GM12874 (cell line): ENCODE data around the gene KCTD21.

Experiments
- TF ChIP-seq, protein P1 (sequence below): IDR thresholded peaks from 2 replicates; pipeline ENCODE4 v1.5.1; 2011; ENCODE audit warnings: low read depth, mild to moderate bottlenecking, control low read depth, low read length, moderate library complexity; ENCODE audit not compliant: insufficient read depth

KCTD21 gene

DNA sequence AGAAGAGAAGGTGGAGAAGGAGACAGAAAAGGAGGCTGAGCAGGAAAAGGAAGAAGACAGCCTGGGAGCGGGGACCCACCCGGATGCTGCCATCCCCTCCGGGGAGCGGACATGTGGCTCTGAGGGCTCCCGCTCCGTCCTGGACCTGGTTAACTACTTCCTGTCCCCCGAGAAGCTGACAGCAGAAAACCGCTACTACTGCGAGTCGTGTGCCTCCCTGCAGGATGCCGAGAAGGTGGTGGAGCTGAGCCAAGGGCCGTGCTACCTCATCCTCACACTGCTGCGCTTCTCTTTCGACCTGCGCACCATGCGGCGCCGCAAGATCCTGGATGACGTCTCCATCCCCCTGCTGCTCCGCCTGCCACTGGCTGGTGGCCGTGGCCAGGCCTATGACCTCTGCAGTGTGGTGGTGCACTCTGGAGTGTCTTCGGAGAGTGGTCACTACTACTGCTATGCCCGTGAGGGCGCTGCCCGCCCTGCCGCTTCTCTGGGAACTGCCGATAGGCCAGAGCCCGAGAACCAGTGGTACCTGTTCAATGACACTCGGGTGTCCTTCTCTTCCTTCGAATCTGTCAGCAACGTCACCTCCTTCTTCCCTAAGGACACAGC is 21.7 kb upstream of the KCTD21 start:
- TF ChIP-seq, protein P1, sequence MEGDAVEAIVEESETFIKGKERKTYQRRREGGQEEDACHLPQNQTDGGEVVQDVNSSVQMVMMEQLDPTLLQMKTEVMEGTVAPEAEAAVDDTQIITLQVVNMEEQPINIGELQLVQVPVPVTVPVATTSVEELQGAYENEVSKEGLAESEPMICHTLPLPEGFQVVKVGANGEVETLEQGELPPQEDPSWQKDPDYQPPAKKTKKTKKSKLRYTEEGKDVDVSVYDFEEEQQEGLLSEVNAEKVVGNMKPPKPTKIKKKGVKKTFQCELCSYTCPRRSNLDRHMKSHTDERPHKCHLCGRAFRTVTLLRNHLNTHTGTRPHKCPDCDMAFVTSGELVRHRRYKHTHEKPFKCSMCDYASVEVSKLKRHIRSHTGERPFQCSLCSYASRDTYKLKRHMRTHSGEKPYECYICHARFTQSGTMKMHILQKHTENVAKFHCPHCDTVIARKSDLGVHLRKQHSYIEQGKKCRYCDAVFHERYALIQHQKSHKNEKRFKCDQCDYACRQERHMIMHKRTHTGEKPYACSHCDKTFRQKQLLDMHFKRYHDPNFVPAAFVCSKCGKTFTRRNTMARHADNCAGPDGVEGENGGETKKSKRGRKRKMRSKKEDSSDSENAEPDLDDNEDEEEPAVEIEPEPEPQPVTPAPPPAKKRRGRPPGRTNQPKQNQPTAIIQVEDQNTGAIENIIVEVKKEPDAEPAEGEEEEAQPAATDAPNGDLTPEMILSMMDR, result no peak

DNA sequence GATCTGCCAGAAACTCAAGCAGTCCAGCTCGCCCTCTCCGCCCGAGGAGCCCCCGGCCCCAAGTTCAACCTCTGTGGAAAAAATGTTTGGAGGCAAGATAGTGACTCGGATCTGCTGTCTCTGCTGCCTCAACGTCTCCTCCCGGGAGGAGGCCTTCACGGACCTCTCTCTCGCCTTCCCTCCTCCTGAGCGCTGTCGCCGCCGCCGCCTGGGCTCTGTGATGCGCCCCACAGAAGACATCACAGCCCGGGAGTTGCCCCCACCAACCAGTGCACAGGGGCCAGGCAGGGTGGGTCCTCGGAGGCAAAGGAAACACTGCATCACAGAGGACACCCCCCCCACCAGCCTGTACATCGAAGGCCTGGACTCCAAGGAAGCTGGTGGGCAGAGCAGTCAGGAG is 21.1 kb upstream of the KCTD21 start:
- TF ChIP-seq, protein P1, result no peak

DNA sequence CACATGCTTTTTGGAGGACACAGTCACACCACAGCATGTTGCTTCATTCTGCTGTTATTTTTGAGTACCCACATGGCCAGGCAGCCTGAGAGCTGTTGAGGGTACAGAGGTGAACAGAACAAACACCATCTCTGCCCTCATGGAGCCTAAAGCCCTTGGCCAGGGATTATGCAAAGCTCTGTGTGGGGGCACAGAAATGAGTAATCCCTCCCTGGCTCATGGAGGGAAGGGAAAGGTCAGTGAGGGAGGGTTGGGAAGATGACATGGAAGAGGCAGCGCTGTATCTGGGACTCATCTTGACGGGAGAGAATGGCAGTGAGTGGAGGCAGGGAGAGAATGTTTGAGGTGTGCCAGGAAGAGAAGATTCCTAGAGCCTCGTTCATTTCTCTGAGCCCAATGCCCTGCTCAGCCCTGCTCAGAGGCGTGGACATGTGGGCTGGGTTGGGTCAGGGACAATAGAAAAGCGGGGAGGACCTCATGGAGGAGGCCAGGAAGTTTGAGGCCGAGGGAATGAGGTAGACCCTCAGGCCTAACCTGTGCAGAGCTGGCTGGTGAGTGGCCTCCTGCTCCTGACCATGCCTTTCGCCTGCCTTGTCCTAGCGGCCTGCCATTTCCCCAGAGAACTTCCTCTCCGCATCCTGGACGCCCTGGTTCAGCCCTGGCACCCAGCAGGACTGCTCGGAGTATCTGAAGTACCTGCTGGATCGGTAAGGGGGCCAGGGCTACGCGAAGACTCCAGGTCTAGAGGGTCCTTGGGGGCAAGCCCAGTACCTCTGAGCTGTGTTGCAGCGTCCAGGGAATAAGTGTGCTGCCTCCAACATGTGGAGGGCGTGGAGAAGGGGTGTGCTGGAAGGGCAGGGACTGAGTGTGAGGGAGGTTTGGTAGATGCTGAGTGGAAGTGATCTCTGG is 20.1 kb upstream of the KCTD21 start:
- TF ChIP-seq, protein P1, result no peak

DNA sequence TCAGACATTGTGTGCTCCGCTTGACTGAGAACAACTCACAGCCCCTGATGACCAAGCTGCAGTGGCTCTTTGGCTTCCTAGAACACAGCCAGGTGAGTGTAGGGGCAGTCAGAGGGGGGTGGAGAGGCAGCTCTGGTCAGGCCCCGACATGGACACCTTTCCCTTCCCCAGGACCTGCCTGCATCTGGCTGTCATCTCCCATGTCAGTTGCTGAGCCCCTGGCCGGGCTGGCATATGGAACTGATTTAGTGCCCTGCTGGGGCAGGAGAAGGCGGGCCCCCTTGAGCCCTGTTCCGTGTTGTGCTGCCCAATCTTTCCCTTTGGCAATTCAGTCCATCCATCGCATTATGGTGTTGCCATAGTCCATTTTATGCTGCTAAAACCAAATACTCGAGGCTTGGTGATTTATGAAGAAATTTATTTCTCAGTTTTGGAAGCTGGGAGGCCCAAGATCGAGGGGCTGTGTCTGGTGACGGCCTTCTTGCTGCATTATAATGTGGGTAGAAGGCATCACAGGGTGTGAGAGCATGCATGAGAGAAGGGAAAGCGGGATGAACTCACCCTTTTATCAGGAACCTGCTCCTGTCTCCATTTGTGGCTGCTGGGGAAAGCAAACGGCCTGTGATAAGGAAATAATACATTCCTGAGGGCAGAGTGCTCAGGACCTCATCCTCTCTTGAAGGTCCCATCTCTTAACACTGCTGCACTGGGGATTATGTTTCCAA is 19.3 kb upstream of the KCTD21 start:
- TF ChIP-seq, protein P1, result no peak

DNA sequence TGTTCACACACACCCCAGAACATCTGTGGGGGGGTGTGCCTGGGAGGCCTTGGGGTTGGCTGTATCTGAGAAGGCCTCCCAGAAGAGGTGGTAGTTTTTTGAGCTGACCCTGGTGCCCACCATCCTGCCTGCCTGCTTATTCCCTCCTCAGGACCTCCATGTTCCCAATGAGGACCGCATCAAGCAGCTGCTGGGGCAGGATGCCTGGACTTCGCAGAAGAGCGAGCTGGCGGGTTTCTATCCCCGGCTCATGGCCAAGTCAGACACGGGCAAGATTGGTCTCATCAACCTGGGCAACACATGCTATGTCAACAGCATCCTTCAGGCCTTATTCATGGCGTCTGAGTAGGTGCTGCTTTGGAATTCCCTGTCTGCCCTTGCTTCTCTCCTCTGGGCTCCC is 17.3 kb upstream of the KCTD21 start:
- TF ChIP-seq, protein P1, result no peak

DNA sequence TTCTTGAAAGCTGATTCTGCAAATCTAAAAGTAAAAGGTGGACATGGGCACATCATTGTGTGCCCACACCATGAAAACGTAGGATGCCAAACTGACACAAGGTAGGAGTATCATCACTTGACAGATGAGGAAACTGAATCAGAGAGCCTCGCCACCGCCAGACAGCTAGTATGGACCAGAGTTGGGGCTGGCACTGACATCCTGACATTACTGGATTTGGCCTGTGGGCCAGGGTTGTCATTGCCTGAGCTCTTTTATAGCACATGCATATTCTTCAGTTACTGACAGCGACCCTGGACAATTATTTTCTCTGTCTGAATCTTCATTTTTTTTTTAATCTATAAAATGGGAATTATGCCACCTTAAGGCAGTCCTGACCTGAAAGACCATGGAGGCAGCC is 16.8 kb upstream of the KCTD21 start:
- TF ChIP-seq, protein P1, result no peak

DNA sequence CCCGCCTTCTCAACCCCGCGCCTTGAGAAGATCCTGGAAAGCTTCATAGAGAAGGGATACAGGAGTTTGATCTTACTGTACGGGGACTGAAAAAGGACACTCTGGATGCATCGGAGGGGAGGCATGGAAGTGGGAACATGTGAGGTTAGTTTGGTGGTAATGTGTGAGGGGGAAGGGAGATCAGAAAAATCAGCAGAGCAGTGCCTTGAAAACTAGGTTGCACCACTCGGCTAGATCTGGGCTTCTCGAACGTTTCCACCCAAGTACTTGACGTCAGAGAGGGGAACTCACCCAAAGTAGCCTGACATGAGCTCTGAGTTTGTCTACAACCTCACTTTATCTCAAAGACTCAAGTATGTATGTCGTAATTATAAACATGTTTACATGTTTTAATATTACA is 14.8 kb upstream of the KCTD21 start:
- TF ChIP-seq, protein P1, result no peak
